ENCODE measurements around the gene TCF4.

The TCF4 gene

GRCh38 chr18:55588111-55588869 lies at the start of gene TCF4:
Gene TCF4 (minus strand): TSS chr18:55588192. CDS start chr18:55587116, 1,076 bp downstream.
- DNase-seq, result peak; percentile 87

DNA sequence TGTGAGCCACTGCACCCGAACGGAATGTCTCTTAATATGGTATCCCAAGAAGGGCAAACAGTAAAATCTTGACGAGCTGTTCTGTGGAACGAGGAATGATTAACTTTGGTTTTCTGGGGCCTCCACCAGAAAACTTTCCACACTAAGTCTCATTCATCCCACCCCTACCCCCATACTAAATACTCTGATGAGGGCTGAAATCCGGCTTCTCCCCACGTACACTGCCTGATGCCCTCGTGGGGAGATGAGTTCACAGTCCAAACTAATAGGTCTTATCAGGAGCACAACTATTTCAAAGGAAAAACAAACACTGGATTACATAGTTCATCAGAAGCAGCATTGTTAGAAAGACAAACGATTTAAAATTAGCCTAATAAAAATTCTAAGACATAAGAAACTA lies 49.2 kb upstream of the TCF4 start:
- no peak for DNase-seq

DNA sequence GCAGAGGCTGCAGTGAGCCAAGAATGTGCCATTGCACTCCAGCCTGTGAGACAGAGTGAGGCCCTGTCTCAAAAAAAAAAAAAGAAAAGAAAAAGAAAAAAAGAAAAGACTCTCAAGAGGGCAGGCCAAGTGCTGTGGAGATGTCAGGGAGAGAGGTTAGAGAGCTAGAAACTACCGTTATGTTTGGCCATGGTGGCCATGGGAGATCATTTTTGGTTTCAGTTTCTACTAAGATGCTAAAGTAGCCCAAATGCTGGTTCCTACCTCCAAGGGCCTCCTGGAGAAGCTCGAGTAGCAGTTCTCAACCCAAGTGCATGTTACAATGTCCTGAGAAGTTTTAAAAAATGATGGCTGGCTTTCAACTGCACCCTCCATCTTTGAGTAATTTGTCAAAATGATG lies 47.4 kb upstream of the TCF4 start:
- no peak for DNase-seq

GRCh38 chr18:55634545-55634944 lies 46.6 kb upstream of the TCF4 start:
- DNase-seq, result no peak

DNA sequence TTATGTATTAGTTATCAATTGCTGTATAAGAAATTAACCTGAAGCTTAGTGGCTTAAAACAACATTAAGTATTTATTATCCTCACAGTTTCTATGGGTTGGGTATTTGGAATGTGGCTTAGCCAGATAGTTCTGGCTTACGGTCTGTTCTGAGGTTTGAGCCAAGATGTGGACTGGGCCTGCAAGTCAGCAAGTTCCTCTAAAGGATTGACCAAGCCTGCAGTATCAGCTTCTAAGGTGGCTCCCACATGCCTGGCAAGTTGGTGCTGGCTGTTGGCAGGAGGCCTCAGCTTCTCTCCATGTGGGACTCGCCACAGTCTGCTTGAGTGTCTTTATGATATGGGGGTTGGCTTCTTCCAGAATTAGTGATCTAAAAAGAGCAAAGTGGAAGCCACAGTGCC lies 45.0 kb upstream of the TCF4 start:
- DNase-seq, result no peak

- DNase-seq, result no peak
These were observed 41.1 kb upstream of the TCF4 start for GRCh38 chr18:55629133-55629532.

DNA sequence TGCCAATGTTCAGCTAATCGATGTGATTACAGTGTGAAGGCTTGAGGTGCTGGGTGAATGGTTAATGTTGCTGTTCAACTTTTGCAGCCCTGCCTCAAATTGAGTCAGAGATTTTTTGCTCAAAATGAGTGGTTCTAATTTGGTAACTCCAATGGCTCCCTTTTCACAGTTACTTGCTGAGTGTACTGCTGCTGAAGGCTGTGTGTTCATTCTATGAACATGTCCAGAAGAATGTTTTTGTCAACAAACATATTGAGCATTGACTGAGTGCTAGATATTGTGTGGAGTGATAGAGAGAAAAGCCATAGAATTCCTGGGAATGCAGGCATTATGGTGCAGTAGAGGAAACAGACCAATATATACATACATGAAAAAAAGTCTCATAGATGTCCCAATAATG lies 39.0 kb upstream of the TCF4 start:
- DNase-seq, result no peak

DNA sequence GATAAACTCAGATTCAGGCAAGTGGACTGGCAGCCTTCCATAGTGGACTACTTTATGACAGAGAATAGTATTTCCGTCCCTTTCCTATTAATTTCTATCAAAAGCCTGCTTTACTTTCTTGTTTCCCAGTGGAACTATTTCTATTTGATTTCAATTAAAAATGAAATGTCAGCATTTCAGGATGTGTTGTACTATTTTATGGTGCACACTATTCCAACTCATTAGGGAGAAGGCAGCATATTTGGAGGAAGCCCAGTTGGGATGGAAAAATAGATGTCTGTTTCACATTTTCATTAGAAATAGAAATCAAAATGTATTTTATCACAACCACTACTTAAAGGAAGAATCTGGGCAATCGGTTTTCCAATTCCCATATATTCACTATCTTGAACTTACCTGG lies 37.9 kb upstream of the TCF4 start:
- no peak for DNase-seq

DNA sequence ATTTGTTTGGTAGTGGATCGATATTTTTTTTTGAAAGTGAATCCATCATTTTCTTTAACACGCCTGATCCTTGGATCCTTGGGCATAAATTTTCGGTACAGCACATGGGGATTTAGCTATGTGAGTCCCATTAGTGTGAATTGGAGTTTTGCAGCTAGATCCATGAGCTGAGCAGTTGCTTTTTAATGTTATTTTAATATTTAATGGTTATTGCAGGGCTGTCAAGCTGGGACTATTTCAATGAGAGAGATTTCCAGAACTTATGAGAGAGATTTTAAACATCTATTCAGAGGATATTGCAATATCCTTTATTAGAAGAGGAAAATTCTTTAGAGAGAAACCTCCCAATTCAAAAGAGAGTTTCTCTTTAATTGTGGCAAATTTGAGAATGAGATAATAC lies 35.6 kb upstream of the TCF4 start:
- DNase-seq, result no peak

DNA sequence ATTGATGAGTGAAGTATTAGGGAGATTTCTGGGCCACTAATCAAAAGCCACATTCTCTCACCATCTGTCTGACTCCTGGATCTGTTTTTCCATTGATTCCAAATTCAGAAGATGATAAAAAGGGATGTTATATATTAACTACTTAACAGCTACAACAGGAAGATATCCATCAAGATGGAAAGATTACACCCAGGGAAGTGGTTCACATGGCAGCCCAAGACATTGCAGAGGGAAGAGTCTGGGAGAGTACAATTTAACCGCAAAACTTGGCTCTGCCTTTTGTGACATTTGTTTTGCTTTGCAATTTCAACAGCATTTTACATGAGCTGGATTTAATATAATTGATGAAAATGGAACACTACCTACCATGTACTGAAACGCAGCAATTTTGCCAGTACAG lies 22.5 kb upstream of the TCF4 start:
- no peak for DNase-seq

- DNase-seq, result no peak
These were observed 21.3 kb upstream of the TCF4 start for GRCh38 chr18:55609160-55609825.

DNA sequence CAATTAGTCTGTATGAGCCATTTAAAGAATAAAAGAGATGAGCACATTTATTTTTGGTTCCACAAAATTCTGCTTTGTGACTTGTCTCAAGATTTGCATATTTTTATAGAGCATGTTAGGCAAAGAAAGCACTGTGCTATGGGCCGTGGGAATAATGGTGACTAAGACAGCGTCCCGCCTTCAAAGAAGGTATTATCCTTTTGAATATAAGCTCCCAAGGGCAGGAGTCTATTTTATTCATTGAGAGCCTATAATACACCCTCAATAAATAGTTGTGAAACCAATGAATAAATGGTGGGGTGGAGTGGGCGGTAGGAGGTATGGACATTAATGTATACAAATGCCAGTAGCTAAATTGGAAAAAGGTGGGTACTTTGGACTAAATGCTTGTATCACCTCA lies 20.5 kb upstream of the TCF4 start:
- no peak for DNase-seq

- DNase-seq, result peak; percentile 27
These were observed 19.8 kb upstream of the TCF4 start for GRCh38 chr18:55607773-55608172.

GRCh38 chr18:55605733-55606338 lies 17.8 kb upstream of the TCF4 start:
- DNase-seq, result no peak

- DNase-seq, result no peak
These were observed 15.8 kb upstream of the TCF4 start for GRCh38 chr18:55603775-55604174.

- DNase-seq, result no peak
These were observed 5.9 kb upstream of the TCF4 start for GRCh38 chr18:55593888-55594287.

DNA sequence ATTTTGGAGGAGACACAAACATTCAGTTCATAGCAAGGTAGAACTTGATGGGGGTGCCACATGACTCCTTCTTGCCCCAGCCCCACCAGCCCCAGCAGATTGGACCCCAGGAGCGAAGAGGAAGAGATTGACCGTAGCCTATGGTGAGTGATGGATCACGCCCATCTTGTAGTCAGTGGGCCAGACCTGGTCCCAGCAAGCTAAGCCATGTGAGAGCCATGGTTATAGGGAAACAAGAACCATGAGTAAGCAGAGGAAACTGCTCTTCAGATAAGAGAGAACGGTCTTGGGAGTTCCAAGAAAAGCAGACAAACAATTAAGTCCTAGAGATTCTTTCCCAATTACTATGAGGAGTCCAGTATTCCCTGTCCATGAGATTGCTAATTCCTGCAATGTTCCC lies 4.6 kb upstream of the TCF4 start:
- no peak for DNase-seq

- no peak for DNase-seq
These were observed 4.1 kb upstream of the TCF4 start for GRCh38 chr18:55592106-55592505.

DNA sequence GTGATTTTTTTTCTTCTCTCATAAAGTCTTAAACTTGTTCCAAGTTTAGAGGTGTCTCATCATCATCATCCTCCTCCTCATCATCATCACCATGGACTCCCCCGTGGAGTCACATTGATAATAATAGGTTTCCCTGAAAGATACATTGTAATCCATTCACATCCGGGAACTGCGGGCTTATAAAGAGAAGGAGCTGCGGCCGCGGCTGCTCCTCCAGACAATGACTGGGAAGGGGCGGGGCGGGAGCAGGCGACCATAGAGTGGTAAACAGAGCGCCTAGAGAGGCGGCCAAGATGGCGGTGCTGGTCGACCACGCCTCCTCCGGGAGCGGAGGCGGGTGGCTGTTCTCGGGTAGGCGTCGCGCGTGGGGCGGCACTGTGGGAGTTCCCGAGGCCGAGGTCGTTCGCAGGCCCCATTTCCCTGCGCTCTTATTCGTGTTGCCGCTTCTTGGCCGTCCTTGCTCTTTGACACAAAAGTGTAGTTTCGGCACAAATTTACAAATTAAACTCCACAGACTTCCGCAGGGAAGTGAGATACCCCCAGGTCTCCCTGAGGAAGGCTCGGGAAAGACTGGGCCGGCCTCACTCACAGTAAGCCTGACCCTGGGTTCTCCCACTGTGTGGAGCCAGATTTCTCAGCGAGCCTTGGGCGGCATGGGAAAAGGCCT lies 1.8 kb upstream of the TCF4 start:
- peak; percentile 100 for DNase-seq

GRCh38 chr18:55588870-55589595 lies 1.0 kb upstream of the TCF4 start:
- peak; percentile 71 for DNase-seq

- DNase-seq, result peak; percentile 70
These were observed 428 bp downstream of the TCF4 start for GRCh38 chr18:55587418-55588110.

DNA sequence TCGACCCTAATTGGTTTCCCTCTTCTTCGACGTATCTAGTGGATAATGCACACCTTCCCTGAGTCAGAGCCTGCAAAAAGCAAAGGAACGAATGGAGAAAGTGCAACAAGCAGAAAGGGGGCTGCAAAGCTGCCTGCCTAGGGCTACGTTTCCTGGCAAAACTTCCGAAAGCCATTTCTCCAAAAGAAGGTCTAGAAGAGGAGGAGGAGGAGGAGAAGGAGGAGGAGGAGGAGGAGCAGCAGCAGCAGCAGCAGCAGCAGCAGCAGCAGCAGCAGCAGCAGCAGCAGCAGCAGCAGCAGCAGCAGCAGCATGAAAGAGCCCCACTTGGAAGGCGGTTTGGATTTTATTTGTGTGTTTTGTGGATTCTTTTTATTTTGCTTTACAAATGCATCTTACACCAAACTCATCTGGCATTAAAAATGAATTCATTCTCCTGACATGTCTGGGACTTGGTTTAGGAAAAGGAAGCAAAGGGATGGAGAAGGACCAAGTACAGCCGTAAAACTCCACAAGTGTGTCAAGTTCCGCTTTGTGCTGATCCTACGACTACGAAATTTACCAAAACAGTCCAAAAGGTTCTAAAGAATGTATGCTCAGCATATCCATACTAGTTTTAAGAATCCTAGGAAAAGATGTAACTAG lies 2.0 kb downstream of the TCF4 start:
- DNase-seq, result no peak

Data from DMS53 (cell line).